ENCODE results near the gene NELFA.
"Not testable (repeated sequence)": the region's sequence is repeated elsewhere in the genome, so short reads cannot be mapped to it uniquely, and the experiment has no call there.

The NELFA gene

DNA sequence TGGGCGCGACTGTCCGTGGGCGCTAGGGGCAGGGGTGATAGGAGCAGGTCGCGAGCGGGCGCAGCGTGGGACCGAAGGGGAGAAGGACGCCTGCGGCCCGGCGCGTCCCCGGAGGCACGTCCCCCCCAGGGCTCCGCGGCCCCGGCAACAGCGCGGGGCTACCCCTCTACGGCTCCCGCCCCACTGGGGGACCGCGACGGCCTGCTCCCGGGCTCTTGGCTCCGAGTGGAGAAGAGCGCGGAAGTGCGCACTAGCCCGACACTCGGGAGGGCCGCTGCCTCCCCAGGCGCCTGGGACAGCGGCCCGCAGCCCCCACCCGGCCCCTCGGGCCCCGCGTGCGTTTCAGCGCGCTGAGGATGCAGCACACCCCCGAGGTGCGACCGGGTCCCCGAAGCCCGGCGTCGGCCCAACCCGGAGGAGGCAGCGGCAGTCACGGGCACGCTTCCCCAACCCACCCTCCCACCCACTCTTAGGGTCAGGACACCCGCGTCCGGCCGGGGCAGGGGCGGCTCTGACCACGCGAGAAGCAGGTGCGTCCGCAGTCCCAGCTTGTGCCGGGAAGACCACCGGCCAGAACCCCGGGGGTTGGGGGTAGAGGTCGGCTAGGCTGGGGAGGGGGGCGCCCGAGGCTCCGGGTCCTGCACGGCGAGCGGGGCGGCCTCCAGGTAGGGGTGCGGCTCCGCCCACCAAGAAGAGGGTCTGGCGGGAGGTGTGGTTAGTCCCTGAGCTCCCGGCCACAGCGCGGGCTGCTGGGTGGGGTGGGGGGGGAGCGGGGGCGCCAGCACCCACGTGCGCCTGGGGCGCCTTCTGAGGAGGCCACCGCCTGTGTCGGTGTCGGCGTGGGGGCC lies 31.8 kb upstream of the NELFA start:
- no peak for DNase-seq

DNA sequence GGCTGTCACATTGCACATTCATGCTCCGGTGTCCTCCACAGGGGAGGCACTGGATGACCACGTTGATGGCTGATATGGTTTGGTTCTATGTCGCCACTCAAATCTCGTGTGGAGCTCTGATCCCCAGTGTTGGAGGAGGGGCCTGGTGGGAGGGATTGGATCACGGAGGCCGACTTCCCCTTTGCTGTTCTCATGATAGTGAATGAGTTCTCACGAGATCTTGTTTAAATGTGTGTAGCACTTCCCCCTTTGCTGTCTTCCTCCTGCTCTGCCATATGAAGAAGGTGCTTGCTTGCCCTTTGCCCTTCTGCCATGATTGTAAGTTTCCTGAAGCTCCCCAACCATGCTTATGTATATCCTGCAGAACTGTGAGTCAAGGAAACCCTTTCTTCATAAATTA lies 28.1 kb upstream of the NELFA start:
- DNase-seq = no peak

DNA sequence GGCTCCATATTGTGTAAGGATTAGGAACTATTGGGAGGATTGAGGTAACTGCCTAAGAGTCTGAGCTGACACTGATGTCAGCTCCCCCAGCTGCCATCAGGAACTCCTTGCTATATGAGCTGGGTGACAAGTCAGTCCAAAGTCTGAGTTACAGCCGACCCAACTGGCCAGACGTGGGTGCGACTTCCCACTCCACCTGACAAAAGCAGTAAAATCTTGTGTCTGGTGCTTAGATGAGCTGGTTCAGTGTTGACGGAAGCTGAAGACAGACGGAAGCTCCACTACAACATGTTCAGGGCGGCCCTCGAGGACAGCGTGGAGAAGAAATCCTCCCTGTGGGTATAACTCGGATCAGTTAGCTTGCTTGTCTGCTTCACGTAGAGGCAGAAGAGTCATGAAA lies 27.6 kb upstream of the NELFA start:
- no peak for DNase-seq

DNA sequence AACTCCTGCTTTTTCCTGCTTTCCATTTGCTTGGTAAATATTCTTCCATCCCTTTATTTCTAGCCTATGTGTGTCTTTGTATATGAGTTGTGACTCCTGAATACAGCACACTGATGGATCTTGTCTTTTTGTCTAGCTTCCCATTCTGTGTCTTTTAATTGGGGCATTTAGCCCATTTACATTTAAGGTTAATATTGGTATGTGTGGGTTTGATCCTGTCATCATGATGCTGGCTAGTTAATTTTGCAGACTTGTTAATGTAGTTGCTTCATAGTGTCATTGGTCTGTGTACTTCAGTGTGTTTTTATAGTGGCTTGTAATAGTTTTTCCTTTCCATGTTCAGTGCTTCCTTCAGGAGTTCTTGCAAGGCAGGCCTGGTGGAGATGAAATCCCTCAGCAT lies 22.4 kb upstream of the NELFA start:
- not testable (repeated sequence) for DNase-seq

DNA sequence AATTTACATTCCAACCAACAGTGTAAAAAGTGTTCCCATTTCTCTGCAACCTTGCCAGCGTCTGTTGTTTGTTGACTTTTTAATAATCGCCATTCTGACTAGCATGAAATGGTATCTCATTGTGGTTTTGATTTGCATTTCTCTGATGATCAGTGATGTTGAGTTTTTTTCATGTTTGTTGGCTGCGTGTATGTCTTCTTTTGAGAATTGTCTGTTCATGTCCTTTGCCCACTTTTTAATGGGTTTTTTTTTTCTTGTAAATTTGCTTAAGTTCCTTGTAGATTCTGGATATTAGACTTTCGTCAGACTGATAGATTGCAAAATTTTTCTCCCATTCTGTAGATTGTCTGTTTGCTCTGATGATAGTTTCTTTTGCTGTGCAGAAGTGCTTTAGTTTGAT lies 18.3 kb upstream of the NELFA start:
- not testable (repeated sequence) for DNase-seq

DNA sequence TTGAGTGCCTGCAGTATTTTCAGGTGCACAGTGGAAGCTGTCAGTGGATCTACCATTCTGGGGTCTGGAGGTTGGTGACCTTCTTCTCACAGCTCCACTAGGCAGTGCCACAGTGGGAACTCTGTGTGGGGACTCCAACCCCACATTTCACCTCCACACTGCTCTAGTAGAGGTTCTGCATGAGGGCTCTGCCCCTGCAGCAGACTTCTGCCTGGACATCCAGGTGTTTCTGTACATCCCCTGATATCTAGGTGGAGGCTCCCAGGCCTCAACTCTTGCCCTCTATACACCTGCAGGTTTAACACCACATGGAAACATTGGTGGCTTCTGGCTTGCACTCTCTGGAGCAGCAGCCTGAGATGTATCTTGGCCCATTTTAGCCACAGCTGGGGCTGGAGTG lies 17.0 kb upstream of the NELFA start:
- DNase-seq = no peak

DNA sequence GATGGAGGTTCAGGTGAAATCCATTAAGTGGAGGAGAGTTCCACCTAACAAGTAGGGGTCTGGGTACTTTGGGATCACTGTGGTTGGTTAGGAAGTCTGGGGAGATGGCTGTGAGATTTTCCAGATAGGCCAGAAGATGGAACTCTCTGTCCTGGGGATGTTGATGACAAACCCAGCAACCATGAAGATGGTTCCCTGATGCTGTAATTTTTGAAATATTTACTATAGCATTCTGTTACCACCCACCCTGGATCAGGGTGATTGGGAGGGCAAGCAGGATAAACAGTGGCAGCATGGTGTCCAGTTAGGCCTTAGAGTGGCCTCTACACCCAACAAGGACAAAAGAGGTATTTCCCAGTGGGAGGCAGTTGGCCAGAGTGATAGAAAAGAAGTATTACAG lies 15.9 kb upstream of the NELFA start:
- DNase-seq = no peak

DNA sequence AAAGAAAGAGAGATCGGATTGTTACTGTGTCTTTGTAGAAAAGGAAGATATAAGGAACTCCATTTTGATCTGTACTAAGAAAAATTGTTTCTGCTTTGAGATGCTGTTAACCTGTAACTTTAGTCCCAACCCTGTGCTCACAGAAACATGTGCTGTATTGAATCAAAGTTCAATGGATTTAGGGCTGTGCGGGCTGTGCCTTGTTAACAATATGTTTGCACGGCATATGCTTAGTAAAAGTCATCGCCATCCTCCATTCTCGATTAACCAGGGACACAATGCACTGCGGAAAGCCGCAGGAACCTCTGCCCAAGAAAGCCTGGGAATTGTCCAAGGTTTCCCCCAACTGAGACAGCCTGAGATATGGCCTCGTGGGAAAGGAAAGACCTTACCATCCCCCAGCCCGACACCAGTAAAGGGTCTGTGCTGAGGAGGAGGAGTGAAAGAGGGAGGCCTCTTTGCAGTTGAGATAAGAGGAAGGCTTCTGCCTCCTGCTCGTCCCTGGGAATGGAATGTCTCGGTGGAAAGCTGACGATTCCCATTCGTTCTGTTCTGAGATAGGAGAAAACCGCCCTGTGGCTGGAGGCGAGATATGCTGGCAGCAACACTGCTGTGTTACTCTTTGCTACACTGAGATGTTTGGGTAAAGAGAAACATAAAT lies 12.7 kb upstream of the NELFA start:
- not testable (repeated sequence) for DNase-seq

DNA sequence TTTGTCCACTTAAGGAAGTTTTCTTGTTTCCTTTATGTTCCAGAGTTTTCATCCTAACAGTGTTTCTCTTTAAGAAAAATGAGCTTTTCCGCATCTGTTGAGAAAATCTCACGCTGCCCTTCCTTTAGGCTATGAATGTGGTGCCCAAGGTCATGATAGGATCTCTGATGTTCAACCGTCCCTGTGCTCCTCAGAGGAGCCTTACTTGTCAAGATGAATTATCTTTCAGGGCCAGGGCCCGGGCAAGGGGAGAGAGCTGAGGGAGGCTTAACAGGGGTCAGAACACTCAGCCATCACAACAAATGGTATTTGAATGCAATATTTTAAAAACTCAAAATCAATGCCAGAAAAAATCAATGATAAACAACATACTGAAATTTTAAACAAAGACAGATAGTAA lies 6.2 kb upstream of the NELFA start:
- no peak for DNase-seq

DNA sequence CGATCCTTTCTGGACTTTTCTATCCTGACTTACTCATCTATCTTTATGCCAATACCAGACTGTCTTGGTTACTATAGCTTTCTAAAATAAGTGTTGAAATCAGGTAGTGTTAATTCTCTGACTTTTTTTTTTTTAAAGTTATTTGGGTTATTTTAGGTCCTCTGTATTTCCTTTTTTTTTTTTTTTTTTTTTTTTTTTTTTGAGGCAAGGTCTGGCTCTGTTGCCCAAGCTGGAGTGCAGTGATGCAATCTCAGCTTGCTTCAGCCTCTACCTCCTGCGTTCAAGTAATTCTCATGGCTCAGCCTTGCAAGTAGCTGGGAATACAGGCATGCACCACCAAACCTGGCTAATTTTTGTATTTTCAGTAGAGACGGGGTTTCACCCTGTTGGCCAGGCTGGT lies 2.8 kb upstream of the NELFA start:
- DNase-seq = no peak

DNA sequence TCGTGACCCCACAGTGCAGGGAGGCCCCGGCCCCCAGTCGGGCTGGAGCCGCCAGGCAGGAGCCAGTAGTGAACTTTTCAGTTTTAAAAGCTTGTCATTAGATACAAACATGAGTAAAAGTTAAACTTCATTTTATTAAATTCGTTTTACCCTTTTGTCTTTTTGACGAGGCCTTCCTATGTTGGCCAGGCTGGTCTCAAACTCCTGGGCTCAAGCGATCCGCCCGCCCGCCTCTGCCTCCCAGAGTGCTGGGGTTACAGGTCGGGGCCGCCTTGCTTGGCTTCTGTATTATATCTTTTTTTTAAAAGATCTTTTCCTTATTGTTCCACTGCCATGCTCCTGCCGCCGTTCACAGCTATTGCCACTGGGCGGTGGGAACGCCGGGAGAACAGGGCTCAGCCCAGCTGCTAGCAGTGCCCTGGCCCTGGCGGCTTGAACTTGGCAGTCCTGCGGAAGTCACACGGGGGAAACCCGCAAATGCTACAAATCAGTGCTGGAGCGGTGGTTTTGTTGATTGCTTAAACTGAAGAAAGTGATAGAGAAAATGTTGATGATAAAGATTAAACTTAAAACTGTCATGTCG lies 968 bp upstream of the NELFA start:
- no peak for DNase-seq

DNA sequence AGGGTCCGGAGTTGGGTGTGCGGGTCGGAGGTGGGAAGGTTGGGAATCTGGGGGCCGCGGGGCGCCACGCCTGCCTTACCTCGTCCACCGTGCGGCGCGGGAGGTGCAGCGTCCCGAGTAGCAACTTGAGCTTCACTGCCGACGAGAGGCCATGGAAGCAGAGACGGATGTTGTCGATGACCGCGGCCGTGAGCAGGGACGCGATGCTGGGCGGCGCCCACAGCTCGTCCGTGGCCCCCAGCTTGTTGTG lies 178 bp downstream of the NELFA start:
- no peak for DNase-seq

DNA sequence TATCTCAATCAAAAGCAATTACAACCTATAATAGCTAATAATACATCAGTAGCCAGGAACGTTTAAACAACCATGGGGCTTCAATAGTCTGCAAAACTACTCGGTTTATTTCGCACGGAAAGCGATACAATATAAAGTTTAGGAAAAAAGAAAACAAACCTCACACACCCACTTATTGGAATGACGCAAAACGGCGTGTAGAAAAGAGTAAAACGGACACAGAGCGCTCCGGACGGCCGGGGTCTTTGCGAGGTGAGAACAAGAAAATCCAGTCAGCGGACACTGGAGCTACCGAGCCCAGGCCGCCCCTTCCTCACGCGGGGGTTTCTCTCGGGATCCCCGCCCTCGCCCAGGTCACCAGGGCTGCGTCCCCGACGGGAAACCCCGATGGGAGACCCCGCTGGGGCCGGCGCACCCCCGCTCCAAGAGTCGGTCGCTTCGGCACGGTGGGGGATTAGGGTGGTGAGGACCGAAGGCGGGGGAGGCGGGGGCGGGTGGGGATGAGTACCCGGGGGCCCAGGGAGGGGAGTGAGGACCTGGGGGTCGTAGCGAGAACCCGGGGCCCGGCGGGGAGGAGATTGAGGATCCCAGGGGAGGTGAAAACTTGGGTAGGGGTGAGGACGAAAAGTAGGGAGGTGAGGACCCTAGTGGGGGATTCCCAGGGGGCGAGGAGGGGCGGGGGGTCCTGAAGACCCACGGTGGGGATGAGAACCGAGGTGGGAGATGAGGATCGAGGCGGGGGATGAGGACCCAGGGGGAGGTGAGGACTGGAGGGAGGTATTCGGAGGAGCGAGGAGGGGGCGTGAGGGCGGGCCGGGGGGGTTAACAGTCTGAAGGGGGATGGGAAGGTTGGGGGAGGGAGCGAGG lies 737 bp downstream of the NELFA start:
- DNase-seq = no peak

DNA sequence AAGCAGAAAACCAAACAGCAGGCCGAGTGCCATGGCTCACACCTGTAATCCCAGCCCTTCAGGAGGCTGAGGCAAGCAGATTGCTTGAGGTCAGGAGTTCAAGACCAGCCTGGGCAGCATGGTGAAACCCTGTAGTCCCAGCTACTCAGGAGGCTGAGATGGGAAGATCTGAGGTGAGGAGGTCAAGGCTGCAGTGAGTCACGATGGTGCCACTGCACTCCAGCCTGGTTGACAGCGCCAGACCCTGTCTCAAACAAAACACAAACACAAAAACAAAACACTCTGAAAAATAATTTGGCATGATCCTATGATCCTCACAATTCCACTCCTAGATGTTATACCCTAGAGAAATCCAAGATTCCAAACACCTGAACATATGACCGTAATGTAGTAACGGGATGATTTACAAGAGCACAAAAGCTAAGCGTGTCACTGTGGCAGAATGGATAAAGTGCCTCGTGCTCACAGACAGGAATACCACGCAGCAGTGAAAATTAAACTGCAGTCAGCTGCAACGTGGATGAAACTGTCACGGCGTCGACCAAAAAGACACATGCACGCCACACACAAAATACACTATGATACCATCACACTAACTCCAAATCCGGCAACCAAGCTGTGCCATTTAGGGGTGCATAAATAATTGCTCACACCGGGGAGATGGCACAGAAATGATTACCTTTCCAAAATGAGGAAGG lies 1.7 kb downstream of the NELFA start:
- no peak for DNase-seq

DNA sequence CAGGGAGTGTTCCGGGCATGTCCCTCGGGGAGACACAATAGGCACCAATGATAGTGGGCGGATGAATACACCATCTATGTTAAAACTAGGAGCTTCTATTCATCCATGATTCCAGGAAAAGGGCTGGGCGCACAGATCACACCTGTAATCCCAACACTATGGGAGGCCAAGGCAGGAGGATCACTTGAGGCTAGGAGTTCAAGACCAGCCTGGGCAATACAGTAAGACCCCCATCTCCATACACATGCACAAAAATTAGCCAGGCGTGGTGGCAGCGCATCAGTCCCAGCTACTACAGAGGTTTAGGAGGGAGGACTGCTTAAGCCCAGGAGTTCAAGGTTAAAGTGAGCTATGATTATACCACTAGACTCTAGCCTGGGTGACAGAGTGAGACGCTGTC lies 2.4 kb downstream of the NELFA start:
- no peak for DNase-seq

DNA sequence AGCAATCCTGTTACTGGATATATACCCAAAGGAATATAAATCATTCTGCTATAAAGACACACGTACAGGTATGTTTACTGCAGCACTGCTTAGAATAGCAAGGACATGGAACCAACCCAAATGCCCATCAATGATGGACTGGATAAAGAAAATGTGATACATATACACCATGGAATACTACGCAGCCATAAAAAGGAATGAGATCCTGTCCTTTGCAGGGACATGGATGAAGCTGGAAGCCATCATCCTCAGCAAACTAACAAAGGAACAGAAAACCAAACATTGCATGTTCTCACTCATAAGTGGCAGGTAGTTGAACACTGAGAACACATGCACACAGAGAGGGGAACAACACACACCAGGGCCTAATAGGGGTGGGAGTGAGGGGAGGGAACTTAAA lies 5.4 kb downstream of the NELFA start:
- not testable (repeated sequence) for DNase-seq

DNA sequence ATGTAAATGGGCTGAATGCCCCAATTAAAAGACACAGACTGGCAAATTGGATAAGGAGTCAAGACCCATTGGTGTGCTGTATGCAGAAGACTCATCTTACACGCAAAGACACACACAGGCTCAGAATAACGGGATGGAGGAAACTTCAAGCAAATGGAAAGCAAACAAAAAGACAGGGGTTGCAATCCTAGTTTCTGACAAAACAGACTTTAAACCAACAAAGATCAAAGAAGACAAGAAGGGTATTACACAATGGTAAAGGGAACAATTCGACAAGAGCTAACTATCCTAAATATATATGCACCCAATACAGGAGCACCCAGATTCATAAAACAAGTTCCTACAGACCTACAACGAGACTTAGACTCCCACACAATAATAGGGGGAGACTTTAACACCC lies 9.5 kb downstream of the NELFA start:
- DNase-seq = not testable (repeated sequence)

DNA sequence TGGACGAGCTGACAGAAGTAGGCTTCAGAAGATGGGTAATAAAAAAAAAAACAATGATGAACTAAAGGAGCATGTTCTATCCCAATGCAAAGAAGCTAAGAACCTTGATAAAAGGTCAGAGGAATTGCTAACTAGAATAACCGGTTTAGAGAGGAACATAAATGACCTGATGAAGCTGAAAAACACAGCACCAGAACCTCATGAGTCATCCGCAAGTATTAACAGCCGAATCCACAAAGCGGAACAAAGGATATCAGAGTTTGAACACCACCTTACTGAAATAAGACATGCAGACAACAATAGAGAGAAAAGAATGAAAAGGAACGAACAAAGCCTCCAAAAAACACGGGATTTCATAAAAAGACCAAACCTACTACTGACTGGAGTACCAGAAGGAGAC lies 10.5 kb downstream of the NELFA start:
- DNase-seq = no peak

DNA sequence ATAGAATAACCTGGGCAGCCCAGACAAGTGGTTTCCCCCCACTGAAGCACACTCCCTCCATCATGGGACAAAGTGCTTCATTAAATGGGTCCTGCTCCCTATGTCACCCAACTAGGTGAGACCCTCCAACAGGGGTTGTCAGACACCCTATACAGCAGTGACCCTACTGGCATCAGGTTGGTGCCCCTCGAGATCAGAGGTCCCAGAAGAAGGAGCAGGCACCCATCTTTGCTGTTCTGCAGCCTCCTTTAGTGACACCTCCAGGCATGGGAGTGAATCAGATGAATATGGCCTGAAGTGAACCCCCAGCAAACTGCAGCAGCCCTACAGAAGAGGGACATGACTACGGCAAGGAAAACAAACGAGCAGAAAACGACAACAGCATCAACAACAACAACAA lies 11.1 kb downstream of the NELFA start:
- DNase-seq = no peak

DNA sequence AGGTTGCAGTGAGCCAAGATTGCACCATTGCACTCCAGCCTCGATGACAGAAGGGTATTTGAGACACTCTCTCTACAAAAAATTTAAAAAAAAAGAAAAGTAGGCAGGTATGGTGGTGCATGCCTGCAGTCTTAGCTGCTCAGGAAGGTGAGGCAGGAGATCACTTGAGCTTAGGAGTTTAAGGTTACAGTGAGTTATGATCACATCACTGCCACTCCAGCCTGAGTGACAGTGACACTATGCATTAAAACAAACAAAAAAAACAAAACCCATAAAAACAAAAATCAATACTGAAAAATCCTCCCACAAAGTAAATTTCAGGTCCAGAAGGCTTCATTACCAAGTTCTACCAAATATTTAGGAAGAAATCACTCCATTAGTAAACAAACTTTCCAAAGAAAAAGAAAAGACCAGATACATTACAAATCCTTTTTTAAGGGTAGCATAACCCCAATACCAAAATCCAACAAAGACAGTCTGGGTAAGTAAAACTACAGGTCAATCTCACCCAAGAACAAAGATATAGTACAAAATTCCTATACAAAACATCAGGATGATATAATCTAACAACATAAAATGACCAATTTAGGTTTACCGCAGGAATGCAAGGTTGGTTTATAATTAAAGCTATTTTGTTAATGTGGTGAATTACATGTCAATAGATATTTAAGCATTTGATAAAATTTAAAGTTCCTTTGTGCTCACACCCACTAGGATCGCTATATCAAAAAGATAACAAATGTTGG lies 11.7 kb downstream of the NELFA start:
- DNase-seq = no peak

DNA sequence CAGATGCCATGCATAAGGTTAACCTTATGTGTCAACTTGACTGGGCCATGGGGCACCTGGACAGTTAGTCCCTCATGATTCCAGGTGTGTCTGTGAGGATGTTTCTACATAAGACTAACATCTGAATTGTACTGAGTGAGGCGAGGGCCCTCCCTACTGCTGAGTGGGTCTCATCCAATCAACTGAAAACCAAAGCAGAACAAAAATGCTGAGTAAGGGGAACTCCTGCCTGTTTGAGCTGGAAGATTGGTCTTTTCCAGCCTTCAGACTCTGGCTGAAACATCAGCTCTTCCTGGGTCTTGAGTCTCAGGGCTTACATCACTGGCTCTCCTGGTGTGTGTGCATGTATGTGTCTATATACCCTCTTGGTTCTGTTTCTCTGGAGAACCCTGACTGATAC lies 13.8 kb downstream of the NELFA start:
- no peak for DNase-seq
